ENCODE data around the gene FOXF2.

The FOXF2 gene

GRCh38 chr6:1415416-1416063 lies 26.2 kb downstream of the FOXF2 start:
- no peak for DNase-seq

GRCh38 chr6:1416191-1416760 lies 26.9 kb downstream of the FOXF2 start:
- DNase-seq, result no peak

GRCh38 chr6:1416820-1417219 lies 27.4 kb downstream of the FOXF2 start:
- no peak for DNase-seq

- no peak for DNase-seq
These were observed 28.3 kb downstream of the FOXF2 start for GRCh38 chr6:1417718-1418117.

- DNase-seq, result no peak
These were observed 29.3 kb downstream of the FOXF2 start for GRCh38 chr6:1418471-1419191.

GRCh38 chr6:1420382-1420781 lies 31.0 kb downstream of the FOXF2 start:
- DNase-seq, result no peak

GRCh38 chr6:1422290-1422689 lies 32.9 kb downstream of the FOXF2 start:
- DNase-seq, result no peak

- DNase-seq, result no peak
These were observed 34.2 kb downstream of the FOXF2 start for GRCh38 chr6:1423578-1423977.

- DNase-seq, result no peak
These were observed 35.0 kb downstream of the FOXF2 start for GRCh38 chr6:1424306-1424927.

- no peak for DNase-seq
These were observed 37.0 kb downstream of the FOXF2 start for GRCh38 chr6:1426416-1426815.

- no peak for DNase-seq
These were observed 46.4 kb downstream of the FOXF2 start for GRCh38 chr6:1435806-1436205.

- DNase-seq, result no peak
These were observed 47.2 kb downstream of the FOXF2 start for GRCh38 chr6:1436334-1437306.

GRCh38 chr6:1437553-1438406 lies 48.4 kb downstream of the FOXF2 start:
- DNase-seq, result no peak

- DNase-seq, result no peak
These were observed 49.1 kb downstream of the FOXF2 start for GRCh38 chr6:1438471-1438881.

GRCh38 chr6:1439349-1439748 lies 50.0 kb downstream of the FOXF2 start:
- DNase-seq, result no peak

GRCh38 chr6:1442929-1443328 lies 53.6 kb downstream of the FOXF2 start:
- DNase-seq, result no peak
